Kasumi-1 (cell line): ENCODE data around the gene GALNT12.

Source experiments
- DNase-seq, 2 experiments: peaks; one replicate each; lab custom pipeline; 2025; lab: John Stamatoyannopoulos, UW

GALNT12 gene

GRCh38 chr9:98880311-98881015, 73.0 kb downstream of the GALNT12 start:
- no peak for DNase-seq

GRCh38 chr9:98881356-98881755, 73.9 kb downstream of the GALNT12 start:
- no peak for DNase-seq

- no peak for DNase-seq
Measured at GRCh38 chr9:98881836-98882568, 74.5 kb downstream of the GALNT12 start.

- no peak for DNase-seq
Measured at GRCh38 chr9:98882569-98882923, 75.1 kb downstream of the GALNT12 start.

- DNase-seq, result no peak
Measured at GRCh38 chr9:98883276-98883675, 75.8 kb downstream of the GALNT12 start.

- no peak for DNase-seq
Measured at GRCh38 chr9:98884849-98885248, 77.4 kb downstream of the GALNT12 start.

- no peak for DNase-seq
Measured at GRCh38 chr9:98885575-98886295, 78.3 kb downstream of the GALNT12 start.

- no peak for DNase-seq
Measured at GRCh38 chr9:98886691-98887229, 79.3 kb downstream of the GALNT12 start.

GRCh38 chr9:98887918-98888510, 80.5 kb downstream of the GALNT12 start:
- DNase-seq, result no peak

GRCh38 chr9:98888801-98889421, 81.4 kb downstream of the GALNT12 start:
- DNase-seq, result no peak

GRCh38 chr9:98890256-98890655, 82.8 kb downstream of the GALNT12 start:
- no peak for DNase-seq

- DNase-seq, result no peak
Measured at GRCh38 chr9:98892288-98892687, 84.8 kb downstream of the GALNT12 start.

GRCh38 chr9:98892690-98893089, 85.2 kb downstream of the GALNT12 start:
- no peak for DNase-seq

- no peak for DNase-seq
Measured at GRCh38 chr9:98894171-98894570, 86.7 kb downstream of the GALNT12 start.

GRCh38 chr9:98894761-98895160, 87.3 kb downstream of the GALNT12 start:
- no peak for DNase-seq

- peak; percentile 4 to 7 for DNase-seq
Measured at GRCh38 chr9:98896632-98897031, 89.2 kb downstream of the GALNT12 start.

- no peak for DNase-seq
Measured at GRCh38 chr9:98897745-98898144, 90.3 kb downstream of the GALNT12 start.

- peak; percentile 72 to 77 for DNase-seq
Measured at GRCh38 chr9:98899408-98900056, 92.1 kb downstream of the GALNT12 start.
